GM18502 (cell line): ENCODE data around the gene MTHFD2L.
"Not testable (repeated sequence)": the region's sequence is repeated elsewhere in the genome, so short reads cannot be mapped to it uniquely, and the experiment has no call there.

Experiments used
- ATAC-seq: cut with Tn5 transposase; IDR thresholded peaks from one replicate; pipeline ENCODE4 v1.9.1; 2021; ENCODE audit warnings: mild to moderate bottlenecking; ENCODE audit not compliant: unreplicated experiment, poor library complexity

Gene MTHFD2L

DNA sequence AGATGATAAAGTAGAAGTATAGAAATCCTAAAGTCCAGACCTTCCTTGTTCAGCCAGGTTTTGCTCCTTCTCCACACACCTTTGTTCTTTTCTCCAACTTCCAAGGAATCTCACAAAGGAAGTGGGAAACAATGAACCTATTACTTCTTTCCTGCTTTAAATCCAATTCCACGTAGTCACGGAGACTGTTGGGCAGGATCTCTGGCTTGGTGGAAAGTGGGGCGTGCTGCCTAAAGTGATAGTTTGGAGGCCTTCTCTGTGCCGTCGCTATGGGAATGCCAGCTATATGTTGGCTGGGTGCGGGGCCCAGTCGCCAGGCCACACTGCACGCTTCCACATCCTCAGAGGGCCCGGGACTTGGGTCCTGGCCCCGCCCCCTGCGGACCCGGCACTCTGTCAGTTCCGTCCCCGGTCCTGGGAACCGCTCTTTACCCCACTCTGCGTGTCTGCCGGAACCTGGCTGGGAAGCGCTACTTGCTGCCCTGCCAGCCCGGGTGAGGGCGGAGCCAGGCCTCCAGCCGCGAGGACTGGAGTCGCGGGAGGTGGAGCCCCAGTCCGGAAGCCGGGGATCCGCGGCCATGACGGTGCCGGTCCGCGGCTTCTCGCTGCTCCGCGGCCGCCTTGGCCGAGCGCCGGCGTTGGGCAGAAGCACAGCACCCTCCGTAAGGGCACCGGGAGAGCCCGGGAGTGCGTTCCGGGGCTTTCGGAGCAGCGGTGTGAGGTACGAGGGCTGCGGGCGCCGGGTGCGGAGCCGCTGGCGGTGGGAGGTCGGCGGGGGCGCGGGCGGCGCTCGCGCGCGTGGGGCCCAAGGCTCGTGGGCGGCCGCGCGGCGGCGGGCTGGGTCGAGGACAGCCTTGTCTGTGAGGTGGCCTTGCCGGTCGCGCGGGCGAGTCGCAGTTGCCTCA is at the start of gene MTHFD2L:
TSS of gene MTHFD2L (plus strand) at position 558 of the 905 bp plus-strand sequence. CDS start at position 579, 21 bp downstream.
- peak; percentile 97 for ATAC-seq

DNA sequence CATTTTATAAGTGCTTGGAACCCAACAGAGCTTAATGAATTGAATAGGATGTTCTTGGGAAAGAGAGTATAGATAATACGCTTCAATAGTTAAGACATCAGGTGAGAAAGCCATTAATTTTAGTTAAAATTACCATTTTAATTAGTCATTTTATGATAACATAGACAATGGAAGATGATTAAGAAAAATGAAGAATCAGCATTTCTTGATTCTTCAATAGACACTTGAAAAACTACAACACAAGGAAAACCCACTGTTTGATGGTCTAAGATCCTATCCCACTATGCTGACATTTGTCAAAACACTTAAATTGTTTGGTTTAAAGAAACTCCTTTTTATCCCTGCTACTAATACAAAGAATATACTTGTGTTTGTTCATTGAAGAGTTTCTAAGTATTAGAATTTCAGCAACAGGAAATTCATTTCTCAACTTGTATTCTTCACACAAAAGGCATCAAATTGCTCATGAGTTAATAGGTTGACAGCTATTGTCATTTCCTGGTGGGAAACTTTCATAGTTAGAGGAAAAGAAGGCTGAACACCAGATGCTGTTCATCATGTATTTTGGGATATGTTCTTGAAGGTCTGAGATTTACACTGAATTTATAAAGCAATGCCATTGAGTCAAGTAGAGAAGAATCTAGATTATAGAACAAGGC is 49.3 kb upstream of the MTHFD2L start:
- ATAC-seq: no peak

DNA sequence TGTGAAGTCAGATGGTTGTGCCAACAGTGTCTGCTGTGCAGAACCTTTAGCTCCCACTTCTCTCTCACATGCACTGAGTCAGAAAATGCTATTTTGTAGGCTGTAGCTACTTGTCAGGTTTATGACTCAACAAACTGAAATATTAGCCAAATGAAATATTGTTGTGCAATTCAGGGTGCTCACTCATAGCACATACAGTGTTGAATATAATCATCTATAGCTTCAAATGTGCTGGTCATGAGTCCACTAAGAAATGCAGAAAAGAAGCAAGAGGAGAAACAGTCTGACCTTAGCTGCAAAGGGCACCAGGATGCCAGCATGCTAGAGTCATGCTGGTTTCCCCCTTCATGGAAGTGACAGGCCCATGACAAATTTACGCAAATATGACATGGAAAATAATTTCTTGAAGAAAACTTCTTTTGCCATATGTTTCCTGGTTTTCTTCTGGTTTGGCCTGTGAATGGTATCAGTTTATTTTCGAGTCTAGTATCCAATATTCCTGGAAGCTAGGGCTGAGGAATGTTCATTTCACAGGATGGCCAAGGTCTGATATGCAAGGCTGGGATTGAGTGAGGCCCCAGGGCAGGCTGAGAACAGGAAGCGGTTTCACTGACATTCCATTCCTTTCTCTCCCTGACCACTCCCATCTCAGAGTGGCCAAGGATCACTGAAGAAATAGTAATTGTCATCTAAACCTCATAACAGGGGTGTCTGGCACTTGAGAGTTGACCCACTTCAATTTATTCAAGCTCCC is 48.6 kb upstream of the MTHFD2L start:
- no peak for ATAC-seq

DNA sequence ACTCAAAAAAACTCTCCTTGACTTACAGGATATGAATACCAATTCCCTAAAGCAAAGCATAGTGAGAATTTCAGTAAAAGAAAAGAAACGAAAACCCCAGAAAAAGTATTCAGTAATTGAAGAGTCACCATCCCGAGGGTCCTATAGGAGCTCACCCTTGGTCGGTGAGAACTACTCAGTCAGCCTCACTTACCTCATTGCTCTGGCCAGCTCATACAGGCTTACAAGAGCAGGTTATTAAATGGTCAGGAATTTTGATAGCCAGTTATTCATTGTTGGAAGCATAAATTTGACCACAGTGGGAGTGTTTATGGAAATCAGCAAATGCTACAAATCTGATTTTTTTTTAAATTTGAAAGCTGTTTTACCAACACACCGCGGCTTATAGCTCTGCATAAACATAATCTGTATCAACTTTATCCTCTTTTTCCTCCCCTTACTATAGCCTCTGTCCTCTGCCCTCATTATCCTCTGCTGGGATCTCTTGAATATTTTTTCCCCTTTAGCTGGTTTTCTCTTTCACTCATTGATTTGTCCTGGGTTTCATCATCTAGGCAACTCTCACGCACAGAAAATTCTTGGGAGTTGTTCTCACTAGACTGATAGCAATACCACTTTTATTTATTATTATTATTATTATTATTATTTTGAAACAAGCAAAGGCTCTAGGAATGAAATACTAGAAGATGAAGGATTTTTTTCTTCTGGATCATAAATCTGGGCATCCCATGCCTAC is 47.9 kb upstream of the MTHFD2L start:
- ATAC-seq: no peak

DNA sequence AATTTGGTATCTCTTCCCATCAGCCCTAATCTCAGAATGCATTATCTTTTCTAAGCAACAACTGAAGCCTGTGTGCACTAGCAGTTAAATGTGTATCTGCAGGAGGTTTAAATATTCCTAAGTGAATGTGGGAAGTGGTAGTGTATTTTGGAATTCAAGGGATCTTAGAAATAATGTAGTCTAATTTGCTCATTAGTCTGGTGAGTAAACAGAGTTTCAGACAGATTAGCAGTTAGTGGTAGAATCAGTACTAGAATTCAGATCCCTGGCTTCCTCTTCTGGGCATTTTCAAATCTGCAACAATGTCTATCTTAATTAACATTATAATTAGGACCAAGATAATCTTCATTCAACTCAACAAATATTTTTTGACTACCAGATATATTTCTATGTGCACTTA is 47.2 kb upstream of the MTHFD2L start:
- ATAC-seq: no peak

DNA sequence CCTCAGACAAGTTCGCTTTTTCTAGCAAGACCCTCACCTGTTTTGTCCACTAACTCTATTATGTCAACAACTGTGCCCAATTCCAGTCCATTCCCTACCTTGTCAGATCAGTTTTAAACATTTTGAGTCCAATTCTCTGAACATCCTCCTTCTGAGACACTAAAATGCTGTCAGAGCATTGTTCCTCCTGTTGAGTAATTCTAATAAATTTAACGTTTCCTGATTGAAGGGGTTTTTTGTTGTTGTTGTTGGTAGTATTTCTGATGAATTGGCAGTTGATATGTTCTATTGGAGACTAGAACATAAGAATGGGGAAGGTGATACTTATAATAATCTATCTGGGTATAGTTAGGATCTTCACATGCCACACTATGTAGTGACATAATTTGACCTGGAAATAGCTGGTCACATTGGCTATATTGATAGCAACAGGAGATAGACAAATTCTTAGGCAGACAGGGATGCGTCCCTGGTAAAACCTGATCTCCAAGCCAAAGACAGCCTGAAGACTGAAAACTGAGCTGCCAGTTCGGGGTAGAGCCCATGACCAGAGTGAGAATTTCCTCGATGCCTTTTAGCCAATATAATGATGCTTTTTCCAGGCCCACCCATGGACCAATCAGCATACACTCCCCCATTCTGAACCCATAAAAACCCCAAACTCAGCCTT is 46.5 kb upstream of the MTHFD2L start:
- no peak for ATAC-seq

DNA sequence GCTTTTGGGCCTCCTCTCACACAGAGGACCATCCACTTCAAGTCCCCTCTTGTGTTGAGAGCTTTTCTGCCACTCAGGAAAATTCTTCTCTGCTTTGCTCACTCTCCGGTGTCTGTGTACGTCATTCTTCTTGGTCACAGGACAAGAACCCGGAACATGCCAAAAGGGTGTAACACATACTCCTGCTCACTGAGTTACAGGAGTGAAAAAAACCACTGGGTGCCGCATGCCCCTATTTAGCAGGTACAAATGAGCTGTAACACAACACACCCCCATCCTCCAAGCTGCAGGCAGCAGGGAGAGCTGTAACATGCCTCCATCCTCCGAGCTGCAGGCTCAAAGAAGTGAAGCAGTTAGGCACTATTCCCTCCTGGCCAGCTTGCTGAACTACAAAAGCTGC is 45.9 kb upstream of the MTHFD2L start:
- ATAC-seq: no peak

DNA sequence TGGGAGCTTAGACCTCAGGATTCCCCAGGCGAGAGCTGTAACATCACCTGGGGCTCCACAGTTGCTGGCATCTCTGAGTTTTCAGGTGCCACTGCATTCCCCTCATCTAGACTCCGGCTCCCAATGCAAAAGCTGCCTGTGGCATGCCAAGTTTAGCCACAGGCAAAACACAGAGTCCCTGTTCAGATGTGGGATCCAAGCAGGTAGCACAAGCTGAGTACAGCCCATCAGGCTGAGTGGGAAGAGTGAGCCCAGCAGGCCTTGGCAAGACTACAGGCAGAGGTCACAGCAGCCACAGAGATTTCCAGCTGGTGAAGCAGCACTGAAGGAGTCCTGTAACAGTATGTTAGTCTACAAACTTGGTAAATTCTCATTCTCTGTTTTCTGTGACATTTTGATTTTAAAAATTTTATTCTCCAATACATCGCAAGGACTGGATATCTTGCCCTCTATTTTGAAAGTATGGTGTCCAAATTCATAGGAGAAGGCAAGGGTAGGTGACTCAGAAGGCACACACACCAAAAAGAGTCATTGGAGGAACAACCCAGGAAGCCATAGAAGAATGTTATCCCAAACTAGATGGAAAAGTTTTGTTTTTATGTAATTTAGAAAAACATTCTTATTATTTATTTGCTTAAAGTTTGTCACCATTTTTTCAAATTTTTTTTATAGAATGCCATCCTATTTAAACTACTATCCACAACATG is 45.4 kb upstream of the MTHFD2L start:
- no peak for ATAC-seq

DNA sequence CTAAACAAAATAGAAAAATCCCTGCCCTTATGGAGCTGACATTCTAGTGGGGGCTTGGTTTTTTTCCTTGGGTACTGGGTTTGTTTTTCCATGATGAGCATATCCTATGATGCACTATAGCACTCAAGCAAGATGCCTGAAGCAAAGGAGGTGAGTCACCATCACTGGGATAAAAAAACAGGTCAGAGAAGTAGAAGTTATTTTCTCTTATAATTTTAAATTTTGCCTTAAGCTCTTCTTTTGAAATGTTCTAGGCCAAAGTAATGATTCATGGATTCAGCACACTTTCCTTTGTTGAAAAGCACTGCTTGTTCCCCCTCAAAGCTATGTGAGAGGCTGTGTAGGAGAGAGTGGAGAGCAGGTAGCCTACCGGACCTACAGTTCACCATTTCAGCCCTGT is 43.7 kb upstream of the MTHFD2L start:
- no peak for ATAC-seq

DNA sequence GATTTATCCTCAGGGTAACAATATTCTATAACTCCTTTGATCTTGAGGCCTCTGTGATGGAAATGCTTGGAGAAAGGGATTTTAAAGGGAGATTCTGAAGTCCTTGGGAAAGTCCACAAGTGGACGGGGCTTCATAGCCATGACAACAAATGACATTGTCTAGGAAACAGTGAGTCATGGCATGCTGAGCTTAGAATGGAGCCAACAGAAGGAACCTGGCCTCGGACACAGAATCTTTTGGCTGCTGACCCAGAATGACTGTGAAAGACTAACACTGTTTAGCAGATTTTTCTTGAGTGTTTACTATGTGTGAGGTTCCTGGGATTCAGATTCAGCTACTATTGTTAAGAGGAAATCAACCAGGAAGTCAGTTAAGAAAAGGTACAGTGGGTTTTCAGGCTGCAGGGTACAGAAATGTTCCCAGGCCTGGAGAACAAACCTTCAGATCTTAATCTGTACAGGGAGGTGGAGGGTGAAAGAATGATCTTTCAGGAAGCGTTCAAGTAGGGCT is 40.8 kb upstream of the MTHFD2L start:
- ATAC-seq: no peak

DNA sequence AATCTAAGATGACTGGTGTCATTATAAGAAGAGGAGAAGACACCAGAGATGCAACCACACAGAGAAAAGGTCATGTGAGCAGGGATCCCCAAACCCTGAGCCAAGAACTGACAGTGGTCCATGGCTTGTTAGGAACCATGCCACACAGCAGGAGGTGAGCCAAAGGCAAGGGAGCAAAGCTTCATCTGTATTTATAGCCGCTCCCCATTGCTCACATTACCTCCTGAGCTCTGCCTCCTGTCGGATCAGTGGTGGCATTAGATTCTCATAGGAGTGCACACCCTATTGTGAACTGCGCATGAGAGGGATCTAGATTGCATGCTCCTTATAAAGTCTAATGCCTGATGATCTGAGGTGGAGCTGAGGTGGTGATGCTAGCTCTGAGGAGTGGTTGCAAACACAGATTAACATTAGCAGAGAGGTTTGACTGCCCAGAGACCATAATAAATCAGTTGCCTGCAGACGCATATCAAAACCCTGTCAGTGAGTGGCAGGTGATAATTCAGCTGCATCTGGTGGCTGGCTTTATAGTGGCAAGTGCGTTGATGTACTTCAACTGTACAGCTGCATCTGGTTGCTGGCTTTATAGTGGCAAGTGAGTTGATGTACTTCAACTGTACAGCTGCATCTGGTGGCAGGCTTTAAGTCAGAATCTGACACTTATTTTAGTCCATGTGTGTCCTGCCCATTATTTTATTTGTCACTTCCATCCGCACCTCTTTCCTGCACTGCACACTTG is 39.1 kb upstream of the MTHFD2L start:
- no peak for ATAC-seq

DNA sequence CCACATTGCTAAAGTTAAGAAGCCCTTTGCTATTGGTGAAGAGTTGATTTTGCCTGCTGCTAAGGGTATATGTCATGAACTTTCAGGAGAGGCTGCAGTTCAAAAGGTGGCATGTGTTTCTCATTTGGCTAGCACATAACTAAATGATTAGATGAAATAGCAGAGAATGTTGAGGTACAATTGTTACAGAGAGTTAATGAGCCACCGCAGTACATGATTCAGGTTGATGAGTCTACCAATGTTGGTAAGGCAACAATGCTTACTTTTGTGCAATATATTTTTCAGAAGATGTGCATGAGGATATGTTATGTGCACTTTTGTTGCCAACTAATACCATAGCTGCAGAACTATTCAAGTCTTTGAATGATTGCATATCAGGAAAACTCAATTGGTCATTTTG is 37.8 kb upstream of the MTHFD2L start:
- ATAC-seq: no peak

DNA sequence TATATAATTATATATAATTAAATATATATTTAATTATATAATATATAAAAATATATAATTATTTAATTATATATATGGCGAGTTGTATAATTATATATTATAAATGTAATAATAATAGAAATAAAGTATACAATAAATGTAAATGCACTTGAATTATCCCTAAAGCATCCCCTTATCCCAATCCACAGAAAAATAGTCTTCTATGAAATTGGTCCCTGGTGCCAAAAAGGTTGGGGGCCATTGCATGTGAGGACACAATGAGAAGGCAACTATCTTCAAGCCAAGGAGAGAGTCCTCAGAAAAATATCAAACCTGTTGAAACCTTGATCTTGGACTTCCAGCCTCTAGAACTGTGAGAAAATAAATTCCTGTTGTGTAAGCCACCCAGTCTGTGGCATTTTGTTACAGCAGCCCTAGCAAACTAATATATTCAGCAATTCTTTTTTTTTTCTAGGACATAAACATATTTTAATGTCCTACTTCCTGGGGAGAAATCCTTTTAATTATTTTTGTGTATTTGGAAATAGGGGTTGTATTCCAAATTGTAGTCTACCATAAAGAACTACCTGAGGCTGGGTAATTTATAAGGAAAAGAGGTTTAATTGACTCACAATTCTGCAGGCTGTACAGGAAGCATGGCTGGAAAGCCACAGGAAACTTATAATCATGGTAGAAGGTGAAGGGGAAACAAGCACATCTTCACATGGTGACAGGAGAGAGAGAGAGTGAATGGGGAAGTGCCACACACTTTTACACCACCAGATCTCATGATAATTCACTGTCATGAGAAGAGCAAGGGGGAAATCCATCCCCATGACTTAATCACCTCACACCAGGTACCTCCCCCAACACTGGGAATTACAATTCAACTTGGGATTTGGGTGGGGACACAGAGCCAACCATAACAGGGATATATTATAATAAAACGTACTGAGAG is 36.0 kb upstream of the MTHFD2L start:
- no peak for ATAC-seq

DNA sequence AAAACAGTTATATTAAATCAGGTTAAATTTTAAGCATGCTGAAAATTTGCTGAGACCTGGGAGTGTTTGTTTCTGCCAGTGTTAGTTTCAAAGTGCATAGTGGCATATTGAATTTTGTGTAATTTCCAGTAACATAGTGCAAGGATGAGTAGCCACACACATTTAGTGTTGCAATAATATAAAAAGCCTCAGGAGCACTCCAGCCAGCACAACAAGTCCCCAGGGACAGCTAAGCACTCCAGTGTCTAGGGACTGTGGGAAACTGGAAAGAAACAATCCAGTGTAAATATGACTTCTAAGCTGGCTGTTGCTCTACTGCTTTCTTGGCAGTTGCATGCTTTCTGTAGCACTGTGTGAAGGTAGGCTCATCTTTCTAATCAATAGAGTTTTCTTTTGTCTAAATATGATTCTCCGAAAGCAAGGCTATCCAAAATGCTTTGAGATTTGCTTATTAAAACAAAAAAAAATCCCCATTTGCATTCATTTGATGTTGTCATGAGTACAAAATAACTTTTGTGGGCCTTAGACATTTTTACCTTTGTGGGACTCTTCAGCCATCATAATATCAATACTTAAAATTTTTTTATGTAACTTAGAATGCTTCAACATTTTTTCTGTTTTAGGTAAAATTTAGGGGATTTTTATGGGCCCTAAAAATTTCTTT is 34.7 kb upstream of the MTHFD2L start:
- ATAC-seq: no peak

DNA sequence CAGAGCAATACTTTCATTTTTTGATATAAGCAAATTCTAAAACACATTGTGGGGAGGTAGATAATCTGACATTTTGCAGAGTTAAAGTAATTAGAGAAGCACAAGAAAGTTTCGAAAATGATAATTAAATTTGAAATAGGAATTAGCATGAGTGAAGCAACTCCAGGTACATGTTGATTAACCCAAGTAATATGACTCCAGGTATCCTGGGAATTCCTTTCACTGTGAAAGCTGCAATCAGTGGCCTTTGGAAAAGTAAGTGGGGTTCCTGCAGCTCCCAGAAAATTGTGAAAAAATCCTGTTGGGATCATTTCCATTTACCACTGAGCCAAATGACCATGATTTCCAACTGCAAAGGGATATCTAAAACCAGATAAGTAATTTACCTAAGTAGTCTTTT is 32.9 kb upstream of the MTHFD2L start:
- ATAC-seq: no peak

DNA sequence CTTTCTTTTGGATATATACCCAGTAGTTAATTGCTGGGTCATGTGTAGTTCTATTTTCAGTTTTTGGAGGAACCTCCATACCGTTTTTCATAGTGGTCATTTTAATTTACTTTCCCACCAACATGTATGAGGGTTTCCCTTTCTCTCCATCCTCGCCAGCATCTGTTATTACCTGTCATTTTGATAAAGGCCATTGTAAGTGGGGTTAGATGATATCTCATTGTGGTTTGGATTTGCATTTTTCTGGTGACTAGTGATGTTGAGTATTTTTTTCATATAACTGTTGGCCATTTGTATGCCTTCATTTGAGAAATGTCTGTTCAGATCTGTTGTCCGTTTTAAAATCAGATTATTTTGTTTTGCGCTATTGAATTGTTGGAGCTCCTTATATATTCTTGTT is 30.2 kb upstream of the MTHFD2L start:
- no peak for ATAC-seq

DNA sequence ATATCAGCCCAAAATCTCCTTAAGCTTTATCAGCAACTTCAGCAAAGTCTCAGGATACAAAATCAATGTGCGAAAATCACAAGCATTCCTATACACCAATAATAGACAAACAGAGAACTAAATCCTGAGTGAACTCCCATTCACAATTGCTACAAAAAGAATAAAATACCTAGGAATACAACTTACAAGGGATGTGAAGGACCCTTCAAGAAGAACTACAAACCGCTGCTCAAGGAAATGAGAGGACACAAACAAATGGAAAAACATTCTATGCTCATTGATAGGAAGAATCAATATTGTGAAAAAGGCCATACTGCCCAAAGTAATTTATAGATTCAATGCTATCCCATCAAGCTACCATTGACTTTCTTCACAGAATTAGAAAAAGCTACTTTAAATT is 27.1 kb upstream of the MTHFD2L start:
- not testable (repeated sequence) for ATAC-seq
